CD4-positive, alpha-beta T cell treated with Interleukin-17A for 4 hours (primary cell): ENCODE measurements around the gene ATG4B.

Experiments used
- DNase-seq: peaks from one replicate; pipeline ENCODE4 v3.0.0-alpha.2; 2020; ENCODE audit warnings: mixed read lengths

Gene ATG4B

DNA sequence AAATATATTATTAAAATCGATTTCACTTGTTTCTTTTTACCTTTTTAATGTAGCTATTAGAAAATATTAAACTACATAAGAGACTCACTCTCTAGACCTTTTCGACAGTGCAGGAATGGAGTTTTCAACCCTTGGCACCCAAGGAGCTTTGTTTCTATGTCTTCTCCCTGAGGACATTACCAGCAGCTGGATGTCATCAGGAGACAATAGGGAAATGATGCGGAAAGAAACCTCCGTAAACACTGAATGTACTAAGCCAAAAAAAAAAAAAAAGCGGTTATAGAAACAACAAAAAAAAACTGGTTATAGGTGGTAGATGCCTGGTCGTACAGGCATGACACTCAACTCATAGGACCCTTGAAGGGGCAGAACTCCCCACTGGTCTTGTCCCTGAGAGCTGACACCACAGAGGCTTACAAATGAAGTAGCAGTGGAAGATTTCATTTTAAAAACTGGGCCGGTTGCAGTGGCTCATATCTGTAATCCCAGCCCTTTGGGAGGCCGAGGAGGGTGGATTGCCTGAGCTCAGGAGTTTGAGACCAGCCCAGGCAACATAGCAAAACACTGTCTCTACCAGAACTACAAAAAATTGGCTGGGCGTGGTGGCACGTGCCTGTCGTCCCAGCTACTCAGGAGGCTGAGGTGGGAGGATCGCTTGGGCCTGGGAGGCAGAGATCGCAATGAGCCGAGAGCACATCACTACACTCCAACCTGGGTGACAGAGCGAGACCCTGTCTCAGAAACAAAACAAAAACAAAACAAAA is 24.3 kb upstream of the ATG4B start:
- no peak for DNase-seq

DNA sequence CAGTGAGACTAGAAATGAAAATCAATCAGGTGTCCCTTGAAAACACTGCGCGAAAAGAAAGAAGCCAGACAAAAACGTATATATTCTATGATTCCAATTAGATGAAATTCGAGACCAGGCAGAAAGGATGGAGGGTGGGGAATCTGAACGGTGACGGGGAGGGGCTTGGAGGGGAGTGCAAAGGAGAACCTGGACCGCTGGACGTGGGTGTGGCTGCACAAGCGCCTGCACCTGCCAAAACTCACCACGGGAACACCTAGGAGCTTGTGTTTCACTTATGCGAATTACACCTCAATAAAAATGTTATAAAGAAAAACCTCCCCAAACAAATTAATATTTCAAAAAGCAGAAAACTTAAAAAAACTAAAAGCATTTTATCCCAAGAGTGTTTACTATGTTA is 22.5 kb upstream of the ATG4B start:
- DNase-seq, result no peak

DNA sequence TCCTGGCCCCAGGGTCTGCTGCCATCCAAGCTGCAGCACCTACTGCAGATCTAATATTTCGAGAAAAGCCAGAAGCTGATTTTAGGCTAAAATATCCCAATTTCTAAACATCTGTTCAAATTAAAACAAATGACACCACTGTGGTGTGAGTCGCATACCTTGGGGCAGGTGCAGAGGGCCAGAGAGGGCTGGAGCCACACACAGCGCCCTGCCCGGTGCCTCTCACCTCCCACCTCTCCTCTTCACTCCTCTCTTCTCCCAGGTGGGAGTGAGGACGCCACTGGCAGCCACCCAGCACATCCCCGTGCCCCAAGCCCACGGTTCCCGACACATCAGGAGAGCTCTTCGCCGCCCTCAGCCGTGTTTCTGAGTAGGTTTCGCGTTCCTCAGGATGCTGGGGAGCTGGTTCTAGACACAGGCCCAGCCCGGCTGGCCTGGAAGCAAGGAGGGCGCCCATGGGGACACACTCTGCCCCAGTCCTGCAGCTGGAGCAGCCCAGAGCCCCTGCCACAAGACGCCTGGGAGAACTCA is 21.9 kb upstream of the ATG4B start:
- no peak for DNase-seq

DNA sequence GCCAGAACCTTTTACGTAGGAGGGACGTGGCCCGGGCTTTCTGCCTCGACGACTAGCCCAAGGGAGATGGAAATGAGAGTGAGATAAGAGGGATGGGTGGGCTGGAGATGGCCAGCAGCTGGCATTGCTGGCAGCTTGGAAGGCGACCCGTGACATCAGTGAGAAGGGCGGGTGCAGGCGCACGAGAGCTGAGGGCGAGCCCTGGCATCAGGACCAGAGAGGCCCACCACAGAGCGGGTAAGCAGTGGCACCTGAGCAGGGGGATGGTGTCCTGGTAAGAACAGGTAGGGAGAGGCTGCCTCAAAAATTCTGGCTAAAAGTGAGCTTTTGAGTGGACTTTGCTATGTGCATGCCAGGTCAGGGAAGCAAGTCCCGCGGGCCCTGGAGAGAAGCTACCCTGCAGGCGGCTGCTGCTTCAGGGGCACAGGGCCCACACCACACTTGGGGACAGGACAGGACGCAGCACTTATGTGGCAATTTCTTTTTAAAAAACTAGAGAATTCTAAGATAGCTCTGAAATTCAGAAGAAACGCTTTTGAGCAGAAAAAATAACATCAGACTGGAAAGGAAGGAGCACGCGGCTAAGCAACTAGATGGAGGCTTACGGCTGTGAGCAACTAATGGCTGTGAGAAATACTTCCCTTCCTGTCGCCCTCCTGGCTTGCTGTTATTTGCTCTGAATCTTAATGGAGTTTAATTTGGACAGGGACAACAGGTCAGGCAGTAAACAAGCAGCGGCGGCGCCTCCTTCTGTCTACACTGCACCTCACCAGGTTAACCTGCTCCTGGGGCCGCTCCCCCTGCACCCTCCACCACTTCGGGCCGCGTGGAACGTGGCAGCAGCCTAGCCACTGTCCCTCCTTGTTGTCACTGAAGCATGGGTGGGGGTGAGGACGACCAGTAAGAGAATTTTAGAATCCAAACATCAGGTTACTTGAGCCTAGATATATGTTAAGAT is 21.0 kb upstream of the ATG4B start:
- no peak for DNase-seq

DNA sequence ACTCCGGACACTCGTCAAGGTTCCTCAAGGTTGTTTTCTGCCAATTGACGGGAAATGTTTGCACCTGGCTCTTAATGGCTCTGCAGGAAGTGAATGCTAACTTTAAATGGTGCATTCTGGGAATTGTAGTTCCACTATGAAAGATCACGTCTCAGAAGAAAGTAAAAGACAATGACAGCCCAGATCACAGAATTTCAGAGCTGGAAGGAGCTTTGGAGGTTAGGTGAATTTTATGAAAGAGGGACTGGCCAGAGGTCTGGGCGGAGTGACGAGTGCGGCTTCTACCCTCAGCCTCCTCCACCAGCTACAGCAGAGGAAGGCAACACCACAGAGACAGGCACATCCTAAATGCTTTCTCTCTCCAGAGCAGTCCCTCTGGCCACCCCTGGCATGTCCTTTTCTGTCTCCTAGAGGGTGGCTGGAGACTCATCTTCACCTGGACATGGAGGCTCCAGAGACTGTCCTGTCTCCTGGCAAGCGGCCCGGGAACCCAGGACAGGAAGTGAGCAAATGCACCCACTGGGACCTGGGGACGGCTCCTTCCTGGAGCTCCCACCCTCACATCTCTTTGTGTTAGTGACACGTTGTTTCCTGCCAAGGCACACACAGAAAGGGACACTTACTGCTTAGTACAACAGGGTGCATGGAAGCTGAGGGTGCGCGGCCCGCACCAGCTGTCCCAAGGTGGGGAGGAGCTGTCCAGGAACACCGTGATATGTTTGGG is 19.9 kb upstream of the ATG4B start:
- DNase-seq, result peak; percentile 51

DNA sequence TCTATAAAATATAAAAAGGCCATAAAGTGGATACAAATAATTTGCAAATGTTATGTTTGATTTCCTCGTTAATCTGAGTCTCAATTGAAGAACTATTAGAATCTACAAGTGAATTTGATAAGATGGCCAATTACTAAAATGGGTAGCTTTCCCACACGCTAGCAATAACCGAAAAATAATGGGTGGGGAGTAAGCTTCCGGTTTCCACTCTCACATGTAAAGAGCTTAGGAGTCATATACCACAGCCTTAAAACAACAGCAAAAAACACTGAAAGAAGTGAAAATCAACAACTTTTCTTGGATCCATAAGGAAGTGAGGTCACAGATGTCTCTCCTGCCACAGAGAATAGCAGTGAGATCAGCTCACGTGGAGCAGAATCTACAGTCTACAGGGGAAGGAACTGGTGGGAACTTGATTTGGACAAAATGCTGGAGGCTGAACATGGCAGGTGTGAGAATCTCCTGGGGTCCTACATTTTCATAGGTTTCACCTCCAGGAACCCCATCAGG is 19.1 kb upstream of the ATG4B start:
- no peak for DNase-seq

DNA sequence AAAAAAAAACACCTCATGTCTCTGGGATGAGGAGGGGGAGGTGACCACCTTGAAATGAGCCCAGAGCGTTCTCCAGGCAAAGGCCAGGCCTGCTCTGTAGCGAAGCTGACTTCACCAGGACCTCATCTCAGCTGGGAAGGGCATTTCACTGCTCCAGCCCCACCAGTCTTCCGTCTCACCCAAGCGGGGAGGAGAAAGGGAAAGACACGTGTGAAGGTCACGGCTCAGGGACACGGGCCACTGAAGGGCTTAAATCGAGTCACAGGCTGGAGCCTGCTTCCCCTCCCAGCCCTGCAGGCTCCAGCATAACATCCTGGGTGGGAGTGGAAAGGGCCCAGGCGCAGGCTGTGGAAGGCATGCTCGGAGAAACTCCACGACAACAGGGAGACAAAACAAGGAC is 18.7 kb upstream of the ATG4B start:
- no peak for DNase-seq

DNA sequence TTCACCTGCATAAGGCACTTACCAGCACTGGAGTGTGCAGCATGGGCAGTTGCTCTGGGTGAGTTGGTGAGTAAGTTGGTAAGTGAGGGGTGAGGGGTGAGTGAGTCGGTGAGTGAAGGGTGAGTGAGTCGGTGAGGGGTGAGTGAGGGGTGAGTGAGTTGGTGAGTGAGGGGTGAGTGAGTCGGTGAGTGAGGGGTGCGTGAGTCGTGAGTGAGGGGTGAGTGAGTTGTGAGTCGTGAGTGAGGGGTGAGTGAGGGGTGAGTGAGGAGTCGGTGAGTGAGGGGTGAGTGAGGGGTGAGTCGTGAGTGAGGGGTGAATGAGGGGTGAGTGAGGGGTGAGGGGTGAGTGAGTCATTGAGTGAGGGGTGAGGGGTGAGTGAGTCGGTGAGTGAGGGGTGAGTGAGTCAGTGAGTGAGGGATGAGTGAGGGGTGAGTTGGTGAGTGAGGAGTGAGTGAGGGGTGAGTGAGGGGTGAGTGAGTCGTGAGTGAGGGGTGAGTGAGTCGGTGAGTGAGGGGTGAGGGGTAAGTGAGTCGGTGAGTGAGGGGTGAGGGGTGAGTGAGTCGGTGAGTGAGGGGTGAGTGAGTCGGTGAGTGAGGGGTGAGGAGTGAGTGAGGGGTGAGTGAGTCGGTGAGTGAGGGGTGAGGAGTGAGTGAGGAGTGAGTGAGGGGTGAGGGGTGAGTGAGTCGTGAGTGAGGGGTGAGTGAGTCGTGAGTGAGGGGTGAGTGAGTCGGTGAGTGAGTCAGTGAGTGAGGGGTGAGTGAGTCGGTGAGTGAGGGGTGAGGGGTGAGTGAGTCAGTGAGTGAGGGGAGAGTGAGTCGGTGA is 17.7 kb upstream of the ATG4B start:
- DNase-seq, result no peak

DNA sequence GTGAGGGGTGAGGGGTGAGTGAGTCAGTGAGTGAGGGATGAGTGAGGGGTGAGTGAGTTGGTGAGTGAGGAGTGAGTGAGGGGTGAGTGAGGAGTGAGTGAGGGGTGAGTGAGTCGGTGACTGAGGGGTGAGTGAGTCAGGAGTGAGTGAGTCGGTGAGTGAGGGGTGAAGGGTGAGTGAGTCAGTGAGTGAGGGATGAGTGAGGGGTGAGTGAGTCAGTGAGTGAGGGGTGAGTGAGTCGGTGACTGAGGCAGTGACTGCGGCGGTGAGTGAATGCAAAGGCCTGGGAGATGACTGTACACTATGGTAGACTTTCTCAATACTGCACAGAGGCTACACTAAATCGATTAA is 17.1 kb upstream of the ATG4B start:
- peak; percentile 18 for DNase-seq

DNA sequence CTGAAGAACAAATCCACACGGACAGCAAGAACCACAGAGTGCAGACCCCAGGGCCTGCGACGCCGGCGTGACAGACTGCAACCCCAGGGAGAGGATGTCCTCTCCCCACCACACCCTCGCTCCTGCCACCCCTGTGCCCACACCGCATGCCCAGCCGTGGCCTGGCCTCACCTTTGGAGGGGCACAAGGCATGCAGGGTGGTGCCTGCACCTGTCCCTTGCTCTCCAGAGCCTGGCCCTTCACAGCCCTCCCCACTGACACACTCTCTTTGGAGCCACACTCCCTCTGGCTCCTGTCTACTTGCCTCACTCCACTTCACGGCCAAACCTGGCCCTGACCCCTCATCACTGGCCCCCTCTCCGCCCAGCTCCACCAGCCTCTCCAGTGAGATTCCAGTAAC is 9.8 kb upstream of the ATG4B start:
- DNase-seq, result no peak

DNA sequence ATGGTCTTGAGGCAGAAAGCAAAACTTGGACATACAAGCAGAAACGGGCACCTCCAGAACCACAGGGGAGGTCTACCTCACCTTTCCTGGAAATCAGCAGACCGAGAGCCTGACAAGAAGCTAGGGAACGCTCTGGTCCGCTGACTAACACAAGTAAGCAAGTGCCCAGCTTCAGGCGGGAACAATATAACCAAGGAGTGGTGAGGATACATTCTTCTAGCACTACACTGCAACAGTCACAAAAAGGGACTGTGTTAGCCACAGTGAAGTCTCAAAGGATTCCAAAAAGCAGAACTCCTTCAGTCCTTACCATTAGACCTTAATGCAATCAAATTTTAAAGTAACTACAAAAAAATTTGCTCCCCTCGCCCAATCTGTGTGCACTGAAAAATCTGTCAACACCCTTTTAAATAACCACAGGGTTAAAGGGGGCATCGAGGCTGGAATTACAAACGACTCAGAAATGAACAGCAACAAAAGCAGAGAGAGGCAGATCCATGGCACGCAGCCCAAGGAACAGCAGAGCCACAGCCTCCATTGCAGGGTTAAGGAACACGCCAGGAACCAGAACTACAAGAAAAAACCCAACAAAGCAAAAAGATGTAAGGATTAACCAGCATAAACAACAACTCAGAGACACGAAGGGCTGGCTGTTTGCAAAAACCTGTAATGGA is 7.6 kb upstream of the ATG4B start:
- DNase-seq, result no peak

DNA sequence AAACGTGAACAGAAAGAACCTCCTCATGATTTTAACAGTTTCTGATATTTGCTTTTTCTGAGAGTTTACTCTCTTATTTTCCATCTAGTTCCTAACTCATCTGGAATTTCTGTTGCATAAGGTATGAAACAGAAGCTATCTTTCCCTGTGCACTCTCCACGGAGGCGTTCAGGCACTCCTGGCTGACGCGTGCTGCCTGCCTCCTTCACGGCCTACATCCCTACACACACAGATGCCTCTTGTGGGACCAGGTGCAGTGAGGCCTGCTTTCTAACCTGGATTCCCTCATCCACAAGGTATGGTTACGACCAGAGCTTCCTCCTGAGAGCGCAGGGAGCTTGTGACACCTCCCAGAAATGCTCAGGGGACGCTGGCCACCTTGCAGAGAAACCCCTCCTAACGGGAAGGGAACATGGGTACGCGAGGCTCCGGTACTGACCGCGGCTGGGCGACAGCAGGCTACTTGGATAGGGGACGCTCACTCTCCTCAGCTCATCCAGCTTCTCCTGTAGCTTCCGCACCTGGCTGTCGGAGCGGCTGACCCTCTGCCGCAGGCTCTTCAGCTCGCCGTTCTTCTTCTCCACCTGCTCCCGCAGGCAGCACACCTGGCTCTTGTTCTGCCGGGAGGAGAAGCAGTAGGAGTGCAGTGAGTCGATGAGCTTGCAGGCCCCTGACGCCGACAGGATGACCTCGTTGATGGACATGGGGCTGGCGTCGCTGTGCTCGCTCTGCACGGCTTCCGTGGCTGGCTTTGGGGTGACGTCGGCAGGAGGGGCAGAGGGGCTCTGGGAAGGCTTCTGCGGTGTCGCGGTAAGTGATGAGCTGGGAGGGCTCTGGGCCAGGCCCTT is 4.8 kb upstream of the ATG4B start:
- DNase-seq, result no peak

DNA sequence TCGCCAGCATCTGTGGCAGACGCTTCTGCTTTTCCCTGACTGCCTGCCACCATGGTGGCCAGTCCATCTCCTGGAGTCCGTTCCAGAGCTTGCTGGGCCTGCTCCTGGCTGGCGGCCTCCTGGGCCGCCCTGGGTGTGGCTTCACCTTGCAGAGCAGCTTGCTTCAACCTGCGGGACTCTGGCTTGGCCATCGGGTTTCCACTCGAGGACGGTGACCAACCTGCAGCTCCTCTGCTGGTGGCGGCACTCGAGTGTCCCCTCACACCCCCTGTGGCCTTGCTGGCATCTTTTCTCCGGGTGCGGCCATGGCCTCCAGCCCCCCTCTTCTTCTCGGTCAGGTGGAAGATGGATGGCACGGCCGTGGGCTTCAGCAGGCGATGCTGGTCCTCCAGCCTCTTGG is 3.9 kb upstream of the ATG4B start:
- DNase-seq, result no peak

DNA sequence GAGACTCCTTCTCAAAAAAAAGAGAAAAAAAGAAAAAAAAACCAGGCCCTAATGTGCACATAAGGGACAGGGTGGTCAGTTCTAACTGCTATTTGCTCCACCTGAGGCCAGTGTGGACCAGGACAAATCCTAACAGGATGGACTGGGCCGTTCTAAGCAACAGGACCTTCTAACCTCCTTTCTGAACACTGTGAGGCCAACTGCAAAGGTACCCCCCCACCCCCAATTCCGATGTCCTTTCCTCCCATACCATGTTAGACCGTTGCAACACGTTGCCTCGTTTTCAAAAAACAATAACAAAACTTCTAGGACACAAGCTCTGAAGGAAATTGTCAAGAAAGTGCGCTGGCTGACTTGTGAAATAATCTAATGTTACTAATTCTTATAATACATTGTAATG is 1.7 kb upstream of the ATG4B start:
- DNase-seq, result no peak

DNA sequence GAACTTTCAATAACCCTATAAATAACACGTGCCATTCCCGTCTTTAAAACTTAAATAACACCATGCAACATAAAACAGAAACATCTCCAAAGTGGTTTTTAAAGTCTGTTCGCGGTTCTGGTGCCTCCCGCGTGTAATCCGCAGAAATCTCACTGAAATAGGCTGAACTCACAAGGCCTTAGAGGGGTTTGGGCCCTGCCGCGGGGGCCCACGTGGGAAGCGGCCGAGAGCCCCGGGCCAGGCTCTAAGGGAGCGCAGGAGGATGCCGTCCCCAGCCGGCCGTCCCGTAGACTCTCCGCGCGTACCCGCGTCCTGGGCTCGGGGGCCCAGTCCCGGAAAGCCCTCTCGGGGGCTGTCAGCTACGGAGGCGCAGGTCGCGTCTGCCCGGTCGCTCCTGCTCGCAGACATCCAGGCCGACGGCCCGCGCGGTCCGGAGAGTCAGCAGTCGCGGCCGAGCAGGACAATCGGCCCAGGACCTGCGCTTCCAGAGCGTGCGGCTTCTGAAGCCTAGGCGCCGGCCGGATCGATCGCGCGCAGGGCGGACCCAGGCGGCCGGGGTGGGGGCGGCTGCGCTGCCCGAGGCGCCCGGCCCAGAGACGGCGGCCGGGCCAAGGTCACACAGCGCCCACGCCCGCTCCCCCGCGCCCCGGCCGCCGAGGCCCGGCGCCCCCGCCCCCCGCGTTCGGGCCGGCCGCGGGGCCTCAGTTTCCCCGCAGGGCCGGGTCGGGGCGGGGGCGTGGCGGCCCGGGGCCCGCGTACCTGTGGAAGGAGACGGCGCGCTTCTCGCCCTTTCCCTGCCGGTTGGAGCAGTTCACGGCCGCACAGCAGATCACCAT is 1.1 kb upstream of the ATG4B start:
- DNase-seq, result peak; percentile 37

DNA sequence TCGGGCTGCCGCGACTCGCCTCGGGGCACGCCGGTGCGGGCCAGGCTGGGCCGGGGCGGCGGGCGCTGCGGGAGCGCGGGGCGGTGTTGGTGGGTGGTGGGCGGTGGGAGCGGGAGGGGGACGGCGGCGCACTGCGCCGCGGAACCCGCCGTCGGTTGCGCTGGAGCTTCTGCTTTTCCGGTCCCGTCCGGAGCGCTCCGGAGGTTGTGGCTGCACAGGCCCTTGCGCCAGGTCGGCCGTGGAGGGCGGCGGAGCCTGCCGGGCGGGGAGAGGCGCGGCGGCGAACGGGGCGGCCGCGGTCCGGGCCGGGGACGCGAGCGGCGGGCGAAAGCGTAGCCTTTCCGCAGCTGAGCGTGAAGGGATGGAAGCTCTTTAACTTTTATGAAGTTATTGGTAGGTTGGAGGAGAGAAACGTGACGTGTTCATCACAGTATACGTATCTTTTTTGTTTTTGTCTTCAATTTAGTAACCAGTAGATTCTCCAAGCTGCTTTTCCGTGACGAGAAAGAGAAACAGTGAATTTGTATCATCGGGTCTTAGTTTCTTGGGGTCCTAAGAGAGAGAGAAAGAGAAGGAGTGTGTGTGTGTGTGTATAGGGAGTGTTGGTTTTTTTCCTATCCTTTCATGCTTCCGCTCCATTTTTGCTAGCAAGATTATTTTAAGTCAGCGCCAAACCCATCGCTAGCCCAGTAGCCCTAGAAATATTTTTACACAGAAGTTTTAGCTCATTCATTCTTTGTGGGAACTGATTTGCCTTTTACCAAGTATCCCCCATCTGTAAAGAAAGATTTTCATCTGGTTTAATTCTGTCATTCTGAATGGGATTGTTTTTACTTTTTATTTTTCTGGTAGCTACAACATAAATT is 535 bp downstream of the ATG4B start:
- DNase-seq, result no peak

DNA sequence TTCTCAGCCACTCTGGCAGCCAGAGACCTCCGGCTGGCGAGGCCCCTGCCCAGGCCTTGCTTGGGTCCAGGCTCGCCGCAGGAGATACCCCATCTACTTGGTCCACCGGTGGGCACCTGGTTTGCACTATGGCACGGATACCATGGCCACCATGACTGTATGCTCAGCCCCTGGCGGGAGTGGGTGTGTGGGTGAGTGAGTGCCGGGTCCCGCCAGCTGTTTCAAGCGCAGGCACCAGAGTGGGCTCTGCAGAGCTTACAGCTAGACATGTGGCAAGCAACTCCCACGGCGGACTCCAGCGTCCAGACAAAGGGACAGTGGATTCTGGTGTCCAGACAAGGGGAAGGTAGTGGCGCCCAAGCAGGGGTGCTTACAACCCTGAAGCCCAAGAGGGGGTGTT is 1.4 kb downstream of the ATG4B start:
- no peak for DNase-seq

DNA sequence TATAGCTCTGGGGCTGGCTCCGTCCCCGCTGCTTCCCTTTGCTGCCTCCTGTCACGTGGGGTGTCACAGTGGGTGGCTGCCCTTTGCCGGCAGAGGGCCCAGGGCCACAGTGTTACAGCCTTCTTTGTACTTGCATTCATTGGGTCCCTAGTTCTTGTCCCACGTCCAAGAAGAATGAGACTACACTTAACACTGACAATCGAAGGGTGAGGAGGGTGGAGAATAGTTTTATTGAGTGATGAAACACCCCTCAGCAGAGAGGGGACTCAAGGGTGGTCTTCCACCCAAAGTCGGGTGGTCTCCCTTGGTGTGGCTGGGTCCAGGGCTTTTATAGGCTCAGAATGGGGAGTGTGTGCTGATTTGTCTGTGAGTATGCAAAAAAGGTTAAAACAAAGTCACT is 1.9 kb downstream of the ATG4B start:
- no peak for DNase-seq
